Measurements from ENCODE around the gene RMND5B.

RMND5B gene

GRCh38 chr5:178125253-178125906 is 5.4 kb upstream of the RMND5B start:
- no peak for TF ChIP-seq YY1 (IDR thresholded peaks at IDR 0.05; ENCODE audit: low read depth)
- no peak for TF ChIP-seq ZBTB7A (IDR thresholded peaks at IDR 0.05; ENCODE audit: low read depth)
- no peak for TF ChIP-seq REST (IDR thresholded peaks at IDR 0.05; ENCODE audit: low read depth)
- TF ChIP-seq MAX (IDR thresholded peaks at IDR 0.05) = no peak
- no peak for TF ChIP-seq TEAD4 (IDR thresholded peaks at IDR 0.05)
- TF ChIP-seq FOXM1 (IDR thresholded peaks at IDR 0.05; ENCODE audit: borderline replicate concordance, low read depth) = no peak
- TF ChIP-seq RAD21 (IDR thresholded peaks at IDR 0.05; ENCODE audit: low read depth) = no peak
- no peak for TF ChIP-seq EP300 (IDR thresholded peaks at IDR 0.05; ENCODE audit: borderline replicate concordance)
- TF ChIP-seq USF1 (IDR thresholded peaks at IDR 0.05) = no peak
- no peak for TF ChIP-seq CEBPB (IDR thresholded peaks at IDR 0.05)

- TF ChIP-seq ZBTB7A (IDR thresholded peaks at IDR 0.05; ENCODE audit: low read depth) = no peak
- TF ChIP-seq EP300 (IDR thresholded peaks at IDR 0.05; ENCODE audit: borderline replicate concordance) = no peak
- no peak for TF ChIP-seq EGR1 (IDR thresholded peaks at IDR 0.05)
- no peak for TF ChIP-seq YY1 (IDR thresholded peaks at IDR 0.05; ENCODE audit: low read depth)
- no peak for TF ChIP-seq REST (IDR thresholded peaks at IDR 0.05; ENCODE audit: low read depth)
- TF ChIP-seq TCF12 (IDR thresholded peaks at IDR 0.05; ENCODE audit: low read depth) = no peak
- TF ChIP-seq TAF1 (IDR thresholded peaks at IDR 0.05; ENCODE audit: low read depth) = no peak
- TF ChIP-seq USF1 (IDR thresholded peaks at IDR 0.05) = no peak
- TF ChIP-seq RAD21 (IDR thresholded peaks at IDR 0.05; ENCODE audit: low read depth) = no peak
- no peak for TF ChIP-seq TEAD4 (IDR thresholded peaks at IDR 0.05)
- no peak for TF ChIP-seq CEBPB (IDR thresholded peaks at IDR 0.05)
- TF ChIP-seq CREB1 (IDR thresholded peaks at IDR 0.05; ENCODE audit: low read depth) = no peak
- TF ChIP-seq NFIC (IDR thresholded peaks at IDR 0.05) = no peak
- no peak for TF ChIP-seq FOXM1 (IDR thresholded peaks at IDR 0.05; ENCODE audit: borderline replicate concordance, low read depth)
- TF ChIP-seq MAX (IDR thresholded peaks at IDR 0.05) = no peak
Observed at GRCh38 chr5:178126556-178126955, 4.3 kb upstream of the RMND5B start.

- TF ChIP-seq REST (IDR thresholded peaks at IDR 0.05; ENCODE audit: low read depth) (no peak), CREB1 (IDR thresholded peaks at IDR 0.05; ENCODE audit: low read depth) (no peak), YY1 (IDR thresholded peaks at IDR 0.05; ENCODE audit: low read depth) (no peak), RAD21 (IDR thresholded peaks at IDR 0.05; ENCODE audit: low read depth) (no peak), TCF12 (IDR thresholded peaks at IDR 0.05; ENCODE audit: low read depth) (no peak), EGR1 (IDR thresholded peaks at IDR 0.05) (no peak), MAX (IDR thresholded peaks at IDR 0.05) (no peak), TAF1 (IDR thresholded peaks at IDR 0.05; ENCODE audit: low read depth) (no peak), ZBTB7A (IDR thresholded peaks at IDR 0.05; ENCODE audit: low read depth) (no peak), USF1 (IDR thresholded peaks at IDR 0.05) (no peak), CEBPB (IDR thresholded peaks at IDR 0.05) (no peak), EP300 (IDR thresholded peaks at IDR 0.05; ENCODE audit: borderline replicate concordance) (no peak), NFIC (IDR thresholded peaks at IDR 0.05) (no peak), TEAD4 (IDR thresholded peaks at IDR 0.05) (no peak), FOXM1 (IDR thresholded peaks at IDR 0.05; ENCODE audit: borderline replicate concordance, low read depth) (no peak)
Observed at GRCh38 chr5:178129296-178129695, 1.5 kb upstream of the RMND5B start.

All from Ishikawa (cell line).